Esophagus muscularis mucosa (tissue), 4 donors: ENCODE results near the gene GTPBP6.
"Not testable (repeated sequence)": the region's sequence is repeated elsewhere in the genome, so short reads cannot be mapped to it uniquely, and the experiment has no call there.

ENCODE experiments used
- CTCF ChIP-seq, 3 experiments: fragments of 200-600 bp in 2 of 3; fragments of 450-650 bp in 1 of 3; sonication (generic) in 2 of 3; IDR thresholded peaks; one replicate each; pipeline ENCODE4 v1.5.1; 2017 to 2019; ENCODE audit warnings: antibody characterized with exemption in 3 of 3, mild to moderate bottlenecking in 2 of 3, moderate library complexity in 1 of 3
- EP300 ChIP-seq: sonication (generic); formaldehyde crosslinking; IDR thresholded peaks from one replicate; pipeline ENCODE4 v1.6.1; 2017; ENCODE audit warnings: antibody characterized with exemption
- POLR2A ChIP-seq: fragments of 450-650 bp; IDR thresholded peaks from one replicate; pipeline ENCODE4 v1.6.1; 2017; ENCODE audit warnings: antibody characterized with exemption, moderate library complexity, mild to moderate bottlenecking, low read depth
- POLR2AphosphoS5 ChIP-seq, 2 donors: sonication (generic); formaldehyde crosslinking; IDR thresholded peaks; one replicate each; pipeline ENCODE4 v1.6.1; 2017; ENCODE audit warnings: antibody characterized with exemption in 2 of 2

- not testable (repeated sequence) for TF ChIP-seq CTCF (IDR thresholded peaks at IDR 0.05); POLR2AphosphoS5 (IDR thresholded peaks at IDR 0.05); POLR2A; EP300
These were observed 32.7 kb upstream of the GTPBP6 start for GRCh38 chrX:351324-351641.
